Measurements from ENCODE around the gene FKBP9.

DNA sequence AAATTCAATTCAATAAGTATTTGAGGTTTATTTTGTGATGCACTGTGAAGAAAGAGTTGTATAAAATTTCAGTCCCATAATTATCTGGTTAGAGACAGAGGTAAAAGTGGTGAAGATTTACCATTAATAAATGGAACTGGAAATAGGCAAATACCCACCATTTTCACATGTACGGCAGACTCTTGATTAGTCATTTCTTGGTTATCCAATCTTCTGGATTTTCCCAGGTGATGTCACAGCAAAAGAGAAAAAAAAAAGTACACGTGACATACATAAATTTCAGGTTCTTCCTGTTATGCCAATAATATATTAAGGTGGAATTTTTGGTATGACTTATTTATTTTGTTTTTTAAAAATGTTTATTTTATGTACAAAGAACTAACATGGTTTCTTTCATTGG lies 78.5 kb downstream of the FKBP9 start:
- TF ChIP-seq BCL11A (IDR thresholded peaks at IDR 0.05; ENCODE audit: low read depth in 2 of 2, low read length in 2 of 2) (no peak), POLR2A (IDR thresholded peaks at IDR 0.05; ENCODE audit: control extremely low read depth in 1 of 2, low read depth in 2 of 2, low read length in 2 of 2) (no peak)

Data from H1 (cell line).